ENCODE measurements around the gene IFIT3.

DNA sequence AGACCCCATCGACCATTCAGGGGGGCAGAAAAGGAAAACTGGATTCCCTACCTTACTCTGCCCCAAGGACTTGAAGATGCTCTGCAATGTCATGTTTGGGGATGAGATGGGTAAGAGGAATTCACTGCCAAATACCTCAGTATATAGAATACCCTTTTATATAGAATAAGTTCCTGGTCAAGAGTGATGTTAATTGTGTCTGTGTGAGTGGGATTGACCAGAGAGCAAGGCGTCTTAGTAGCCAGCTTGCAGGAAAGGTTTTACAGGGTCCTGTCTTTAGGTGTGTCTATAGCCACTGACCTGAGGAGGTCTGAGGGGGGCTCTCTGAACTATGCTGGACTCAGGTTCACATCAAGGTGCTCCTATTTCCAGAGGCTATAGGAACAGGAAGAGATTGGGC, 1.4 kb downstream of the IFIT3 start:
- TF ChIP-seq, protein P1, sequence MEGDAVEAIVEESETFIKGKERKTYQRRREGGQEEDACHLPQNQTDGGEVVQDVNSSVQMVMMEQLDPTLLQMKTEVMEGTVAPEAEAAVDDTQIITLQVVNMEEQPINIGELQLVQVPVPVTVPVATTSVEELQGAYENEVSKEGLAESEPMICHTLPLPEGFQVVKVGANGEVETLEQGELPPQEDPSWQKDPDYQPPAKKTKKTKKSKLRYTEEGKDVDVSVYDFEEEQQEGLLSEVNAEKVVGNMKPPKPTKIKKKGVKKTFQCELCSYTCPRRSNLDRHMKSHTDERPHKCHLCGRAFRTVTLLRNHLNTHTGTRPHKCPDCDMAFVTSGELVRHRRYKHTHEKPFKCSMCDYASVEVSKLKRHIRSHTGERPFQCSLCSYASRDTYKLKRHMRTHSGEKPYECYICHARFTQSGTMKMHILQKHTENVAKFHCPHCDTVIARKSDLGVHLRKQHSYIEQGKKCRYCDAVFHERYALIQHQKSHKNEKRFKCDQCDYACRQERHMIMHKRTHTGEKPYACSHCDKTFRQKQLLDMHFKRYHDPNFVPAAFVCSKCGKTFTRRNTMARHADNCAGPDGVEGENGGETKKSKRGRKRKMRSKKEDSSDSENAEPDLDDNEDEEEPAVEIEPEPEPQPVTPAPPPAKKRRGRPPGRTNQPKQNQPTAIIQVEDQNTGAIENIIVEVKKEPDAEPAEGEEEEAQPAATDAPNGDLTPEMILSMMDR (tag by site-specific recombination; IDR thresholded peaks at IDR 0.05), result no peak
- TF ChIP-seq, protein P2, sequence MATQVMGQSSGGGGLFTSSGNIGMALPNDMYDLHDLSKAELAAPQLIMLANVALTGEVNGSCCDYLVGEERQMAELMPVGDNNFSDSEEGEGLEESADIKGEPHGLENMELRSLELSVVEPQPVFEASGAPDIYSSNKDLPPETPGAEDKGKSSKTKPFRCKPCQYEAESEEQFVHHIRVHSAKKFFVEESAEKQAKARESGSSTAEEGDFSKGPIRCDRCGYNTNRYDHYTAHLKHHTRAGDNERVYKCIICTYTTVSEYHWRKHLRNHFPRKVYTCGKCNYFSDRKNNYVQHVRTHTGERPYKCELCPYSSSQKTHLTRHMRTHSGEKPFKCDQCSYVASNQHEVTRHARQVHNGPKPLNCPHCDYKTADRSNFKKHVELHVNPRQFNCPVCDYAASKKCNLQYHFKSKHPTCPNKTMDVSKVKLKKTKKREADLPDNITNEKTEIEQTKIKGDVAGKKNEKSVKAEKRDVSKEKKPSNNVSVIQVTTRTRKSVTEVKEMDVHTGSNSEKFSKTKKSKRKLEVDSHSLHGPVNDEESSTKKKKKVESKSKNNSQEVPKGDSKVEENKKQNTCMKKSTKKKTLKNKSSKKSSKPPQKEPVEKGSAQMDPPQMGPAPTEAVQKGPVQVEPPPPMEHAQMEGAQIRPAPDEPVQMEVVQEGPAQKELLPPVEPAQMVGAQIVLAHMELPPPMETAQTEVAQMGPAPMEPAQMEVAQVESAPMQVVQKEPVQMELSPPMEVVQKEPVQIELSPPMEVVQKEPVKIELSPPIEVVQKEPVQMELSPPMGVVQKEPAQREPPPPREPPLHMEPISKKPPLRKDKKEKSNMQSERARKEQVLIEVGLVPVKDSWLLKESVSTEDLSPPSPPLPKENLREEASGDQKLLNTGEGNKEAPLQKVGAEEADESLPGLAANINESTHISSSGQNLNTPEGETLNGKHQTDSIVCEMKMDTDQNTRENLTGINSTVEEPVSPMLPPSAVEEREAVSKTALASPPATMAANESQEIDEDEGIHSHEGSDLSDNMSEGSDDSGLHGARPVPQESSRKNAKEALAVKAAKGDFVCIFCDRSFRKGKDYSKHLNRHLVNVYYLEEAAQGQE (tag by site-specific recombination; IDR thresholded peaks at IDR 0.05), result no peak
- no peak for TF ChIP-seq ZXDB (tag by site-specific recombination; IDR thresholded peaks at IDR 0.05)
